ENCODE data around the gene STX8.

The STX8 gene

DNA sequence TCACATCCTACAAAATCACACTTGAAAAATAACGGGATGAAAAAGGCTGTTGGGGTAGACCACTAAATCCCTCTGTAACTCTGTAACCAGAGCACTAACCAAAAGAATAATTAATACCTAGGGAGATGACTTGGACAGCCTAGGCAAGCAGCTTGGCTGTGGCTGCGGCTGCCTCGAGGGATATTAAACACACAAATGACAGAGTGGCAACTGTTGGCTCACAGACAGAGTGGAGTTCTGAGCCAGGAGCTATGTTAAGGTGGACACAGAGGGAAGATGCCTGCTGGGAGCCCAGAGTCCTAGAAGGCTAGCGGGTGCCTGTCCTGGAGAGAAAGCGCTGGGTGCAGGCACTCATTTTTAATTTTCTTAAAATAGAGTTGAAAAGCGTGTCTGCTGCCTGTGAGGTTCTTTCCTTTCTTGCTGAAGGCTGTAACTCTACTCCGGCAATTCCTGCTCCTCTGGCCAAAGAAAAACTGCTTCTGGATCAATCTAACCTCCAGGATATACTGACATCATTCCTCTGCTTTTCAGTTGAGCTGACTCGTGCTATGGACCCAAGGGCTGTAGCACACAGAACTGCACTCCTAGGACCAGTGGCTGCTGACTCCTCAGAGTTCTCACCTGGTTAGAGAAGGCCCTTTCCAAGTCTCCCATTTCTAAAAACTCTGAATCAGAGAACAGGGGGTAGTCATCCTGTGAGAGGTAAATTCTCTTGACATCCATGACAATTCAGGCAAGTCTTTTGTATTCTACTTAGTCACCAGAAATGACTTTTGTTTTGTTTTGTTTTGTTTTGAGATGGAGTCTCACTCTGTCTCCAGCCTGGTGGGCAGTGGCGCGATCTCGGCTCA lies 147.9 kb downstream of the STX8 start:
- TF ChIP-seq, protein P1, sequence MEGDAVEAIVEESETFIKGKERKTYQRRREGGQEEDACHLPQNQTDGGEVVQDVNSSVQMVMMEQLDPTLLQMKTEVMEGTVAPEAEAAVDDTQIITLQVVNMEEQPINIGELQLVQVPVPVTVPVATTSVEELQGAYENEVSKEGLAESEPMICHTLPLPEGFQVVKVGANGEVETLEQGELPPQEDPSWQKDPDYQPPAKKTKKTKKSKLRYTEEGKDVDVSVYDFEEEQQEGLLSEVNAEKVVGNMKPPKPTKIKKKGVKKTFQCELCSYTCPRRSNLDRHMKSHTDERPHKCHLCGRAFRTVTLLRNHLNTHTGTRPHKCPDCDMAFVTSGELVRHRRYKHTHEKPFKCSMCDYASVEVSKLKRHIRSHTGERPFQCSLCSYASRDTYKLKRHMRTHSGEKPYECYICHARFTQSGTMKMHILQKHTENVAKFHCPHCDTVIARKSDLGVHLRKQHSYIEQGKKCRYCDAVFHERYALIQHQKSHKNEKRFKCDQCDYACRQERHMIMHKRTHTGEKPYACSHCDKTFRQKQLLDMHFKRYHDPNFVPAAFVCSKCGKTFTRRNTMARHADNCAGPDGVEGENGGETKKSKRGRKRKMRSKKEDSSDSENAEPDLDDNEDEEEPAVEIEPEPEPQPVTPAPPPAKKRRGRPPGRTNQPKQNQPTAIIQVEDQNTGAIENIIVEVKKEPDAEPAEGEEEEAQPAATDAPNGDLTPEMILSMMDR (IDR thresholded peaks at IDR 0.05; ENCODE audit: insufficient read depth, low read depth, low read length, missing control alignments), result no peak
- no peak overlapping the region for H3K4me3 ChIP-seq (ENCODE audit: low read length)
- DNase-seq (ENCODE audit: low read depth), result peak; percentile 43

DNA sequence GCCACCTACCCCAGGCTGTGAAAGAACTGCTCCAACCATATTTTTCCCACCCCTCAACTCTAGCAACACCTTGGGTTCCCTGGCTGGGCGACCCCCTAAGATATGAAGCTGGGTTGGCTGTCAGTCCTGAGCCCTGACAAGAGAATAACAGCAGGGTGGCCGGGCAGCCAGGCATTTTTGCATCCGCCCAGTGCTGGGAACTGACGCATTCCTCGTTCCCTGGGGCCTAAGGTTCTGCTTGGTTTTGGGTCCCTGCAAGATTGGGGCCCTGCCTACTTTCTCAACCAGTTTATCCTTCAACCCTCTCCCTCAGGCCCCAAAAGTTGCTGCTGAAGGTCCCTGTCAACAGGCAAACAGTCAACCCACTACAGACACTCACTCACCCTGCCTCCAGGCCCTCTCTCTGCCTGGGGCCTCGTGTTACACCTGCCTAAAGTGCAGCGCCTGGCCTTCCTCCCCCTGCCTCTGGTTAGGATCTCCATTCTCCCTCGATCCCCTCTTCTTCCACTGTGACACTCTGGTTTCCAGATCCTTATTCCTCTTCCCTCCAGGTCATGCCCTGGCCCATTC lies 151.5 kb downstream of the STX8 start:
- TF ChIP-seq, protein P1 (IDR thresholded peaks at IDR 0.05; ENCODE audit: insufficient read depth, low read depth, low read length, missing control alignments), result no peak
- H3K4me3 ChIP-seq (ENCODE audit: low read length), result no peak overlapping the region
- no peak for DNase-seq (ENCODE audit: low read depth)

DNA sequence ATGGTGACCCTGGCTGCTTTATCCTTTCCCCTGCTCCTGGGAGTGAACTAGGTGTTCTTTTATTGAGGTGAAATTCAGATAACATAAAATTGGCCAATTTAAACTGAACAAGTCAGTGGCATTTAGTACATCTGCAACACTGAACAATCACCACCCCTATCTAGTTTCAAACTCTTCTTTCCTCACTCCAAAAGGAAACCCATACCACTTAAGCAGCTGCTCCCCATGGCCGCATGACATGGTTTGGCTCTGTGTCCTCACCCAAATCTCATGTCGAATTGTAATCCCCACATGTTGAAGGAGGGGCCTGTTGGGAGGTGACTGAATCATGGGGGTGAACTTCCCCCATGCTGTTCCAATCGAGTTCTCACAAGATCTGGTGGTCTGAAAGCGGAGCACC lies 154.1 kb downstream of the STX8 start:
- H3K4me3 ChIP-seq (ENCODE audit: low read length), result no peak overlapping the region
- TF ChIP-seq, protein P1 (IDR thresholded peaks at IDR 0.05; ENCODE audit: insufficient read depth, low read depth, low read length, missing control alignments), result no peak
- no peak for DNase-seq (ENCODE audit: low read depth)

DNA sequence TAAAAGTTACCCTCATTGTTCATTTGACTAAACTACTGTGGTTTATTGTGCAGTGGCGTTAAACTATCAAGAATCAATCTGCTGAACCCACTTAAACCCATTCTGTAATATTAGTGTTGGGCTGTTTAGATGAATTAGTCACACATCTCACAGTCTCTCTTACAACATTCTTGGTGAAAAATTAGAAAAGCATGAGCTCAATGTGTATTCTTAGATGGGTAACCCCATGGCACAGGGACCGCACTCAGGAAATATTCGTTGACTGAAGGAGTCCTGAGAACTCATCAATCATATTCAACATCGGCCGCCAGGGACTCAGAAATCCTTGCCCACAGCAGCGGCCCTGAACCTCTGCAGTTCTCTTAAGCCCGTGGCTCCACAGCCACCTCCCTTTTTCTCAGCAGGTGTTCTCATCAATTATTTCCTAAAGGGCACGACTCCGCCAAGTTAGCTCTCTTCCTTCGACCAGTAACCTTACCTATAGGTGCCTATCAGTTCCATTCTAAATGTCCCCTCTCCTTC lies 155.6 kb downstream of the STX8 start:
- no peak for DNase-seq (ENCODE audit: low read depth)
- TF ChIP-seq, protein P1 (IDR thresholded peaks at IDR 0.05; ENCODE audit: insufficient read depth, low read depth, low read length, missing control alignments), result no peak
- no peak overlapping the region for H3K4me3 ChIP-seq (ENCODE audit: low read length)

DNA sequence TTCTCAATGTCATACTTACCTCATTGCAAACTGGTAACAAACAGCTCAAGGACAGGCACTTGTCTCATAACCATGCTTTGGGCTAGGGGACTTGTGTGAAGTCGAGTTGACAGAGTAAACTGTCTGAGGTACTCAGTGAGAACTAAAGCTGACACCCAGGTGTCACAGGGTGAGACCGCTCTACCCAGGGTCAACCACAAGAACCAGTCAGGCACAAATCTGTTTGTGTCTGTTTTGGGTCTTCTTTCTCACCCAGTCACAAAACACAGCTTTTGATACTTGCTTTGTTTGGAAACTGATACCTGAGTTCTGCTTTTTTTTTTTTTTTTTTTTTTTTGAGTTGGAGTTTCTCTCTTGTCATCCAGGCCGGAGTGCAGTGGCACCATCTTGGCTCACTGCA lies 161.1 kb downstream of the STX8 start:
- H3K4me3 ChIP-seq (ENCODE audit: low read length), result no peak overlapping the region
- DNase-seq (ENCODE audit: low read depth), result no peak
- TF ChIP-seq, protein P1 (IDR thresholded peaks at IDR 0.05; ENCODE audit: insufficient read depth, low read depth, low read length, missing control alignments), result no peak

DNA sequence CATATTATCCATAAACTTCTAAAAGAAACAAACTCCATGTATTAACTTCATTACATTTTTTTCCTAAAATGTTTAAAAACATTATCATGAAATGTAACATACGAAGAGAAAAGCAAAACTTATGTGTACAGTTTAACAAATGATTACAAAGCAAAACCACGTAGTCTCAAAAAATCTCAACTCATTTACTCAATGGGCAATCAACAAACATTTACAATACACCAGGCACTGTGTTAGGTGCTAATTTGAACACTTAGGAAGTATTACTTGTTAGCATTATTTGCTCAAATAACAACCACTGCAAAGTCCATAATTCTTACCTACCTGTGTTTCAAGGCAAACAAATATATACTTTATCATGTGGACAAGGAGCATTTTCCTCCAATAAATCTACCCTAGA lies 164.9 kb downstream of the STX8 start:
- no peak for DNase-seq (ENCODE audit: low read depth)
- H3K4me3 ChIP-seq (ENCODE audit: low read length), result no peak overlapping the region
- TF ChIP-seq, protein P1 (IDR thresholded peaks at IDR 0.05; ENCODE audit: insufficient read depth, low read depth, low read length, missing control alignments), result no peak
